NB4 (cell line): Measurements from ENCODE around the gene NADK2.

Experiments
- CTCF ChIP-seq: IDR thresholded peaks from one replicate; pipeline ENCODE4 v1.5.1; 2012; ENCODE audit warnings: low read depth, low read length
- MAX ChIP-seq: IDR thresholded peaks from 2 replicates; pipeline ENCODE4 v1.6.1; 2011; ENCODE audit warnings: low read depth, low read length
- MYC ChIP-seq: IDR thresholded peaks from 2 replicates; pipeline ENCODE4 v1.6.1; 2011; ENCODE audit warnings: low read depth, low read length
- POLR2A ChIP-seq: IDR thresholded peaks from 2 replicates; pipeline ENCODE4 v1.6.1; 2011; ENCODE audit warnings: mild to moderate bottlenecking; ENCODE audit not compliant: insufficient read length; ENCODE audit errors: extremely low read depth

GRCh38 chr5:36217567-36217966 lies 24.2 kb downstream of the NADK2 start:
- TF ChIP-seq CTCF (no peak), POLR2A (no peak), MYC (no peak), MAX (no peak)
